GM10266 (cell line): Measurements from ENCODE around the gene SPAST.
"Not testable (repeated sequence)": the region's sequence is repeated elsewhere in the genome, so short reads cannot be mapped to it uniquely, and the experiment has no call there.

Source experiments
- DNase-seq: peaks from one replicate; pipeline ENCODE4 v3.0.0; 2012; ENCODE audit errors: extremely low spot score
- CTCF ChIP-seq: IDR thresholded peaks from 2 replicates; pipeline ENCODE4 v1.5.1; 2012; ENCODE audit warnings: mild to moderate bottlenecking, low read depth; ENCODE audit not compliant: control insufficient read depth, insufficient read depth; ENCODE audit errors: missing control alignments

The SPAST gene, protein sequence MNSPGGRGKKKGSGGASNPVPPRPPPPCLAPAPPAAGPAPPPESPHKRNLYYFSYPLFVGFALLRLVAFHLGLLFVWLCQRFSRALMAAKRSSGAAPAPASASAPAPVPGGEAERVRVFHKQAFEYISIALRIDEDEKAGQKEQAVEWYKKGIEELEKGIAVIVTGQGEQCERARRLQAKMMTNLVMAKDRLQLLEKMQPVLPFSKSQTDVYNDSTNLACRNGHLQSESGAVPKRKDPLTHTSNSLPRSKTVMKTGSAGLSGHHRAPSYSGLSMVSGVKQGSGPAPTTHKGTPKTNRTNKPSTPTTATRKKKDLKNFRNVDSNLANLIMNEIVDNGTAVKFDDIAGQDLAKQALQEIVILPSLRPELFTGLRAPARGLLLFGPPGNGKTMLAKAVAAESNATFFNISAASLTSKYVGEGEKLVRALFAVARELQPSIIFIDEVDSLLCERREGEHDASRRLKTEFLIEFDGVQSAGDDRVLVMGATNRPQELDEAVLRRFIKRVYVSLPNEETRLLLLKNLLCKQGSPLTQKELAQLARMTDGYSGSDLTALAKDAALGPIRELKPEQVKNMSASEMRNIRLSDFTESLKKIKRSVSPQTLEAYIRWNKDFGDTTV

DNA sequence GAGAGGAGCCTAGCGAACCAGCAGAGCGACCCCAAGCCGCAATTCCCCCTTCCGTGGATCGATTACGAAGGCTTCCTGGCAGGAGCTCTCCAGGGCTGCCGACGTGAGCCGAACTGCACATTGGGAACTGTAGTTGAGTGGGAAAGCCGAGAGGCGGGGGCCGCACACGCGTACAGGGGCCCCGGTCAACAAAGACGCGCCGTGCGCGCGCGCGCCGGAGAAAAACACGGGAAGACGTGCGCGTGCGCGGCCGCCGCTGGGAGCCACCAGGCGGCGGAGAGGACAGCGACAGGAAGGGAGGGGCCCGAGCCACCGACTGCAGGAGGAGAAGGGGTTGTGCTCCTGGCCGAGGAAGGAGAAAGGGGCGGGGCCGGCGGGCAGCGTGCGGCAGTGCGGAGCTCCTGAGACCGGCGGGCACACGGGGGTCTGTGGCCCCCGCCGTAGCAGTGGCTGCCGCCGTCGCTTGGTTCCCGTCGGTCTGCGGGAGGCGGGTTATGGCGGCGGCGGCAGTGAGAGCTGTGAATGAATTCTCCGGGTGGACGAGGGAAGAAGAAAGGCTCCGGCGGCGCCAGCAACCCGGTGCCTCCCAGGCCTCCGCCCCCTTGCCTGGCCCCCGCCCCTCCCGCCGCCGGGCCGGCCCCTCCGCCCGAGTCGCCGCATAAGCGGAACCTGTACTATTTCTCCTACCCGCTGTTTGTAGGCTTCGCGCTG lies at the start of gene SPAST:
Gene SPAST, plus strand, starts transcription at position 247 of the 711 bp plus-strand sequence. Its CDS starts 276 bp downstream, at position 523.
- TF ChIP-seq CTCF: peak; percentile 30
- peak; percentile 98 for DNase-seq

GRCh38 chr2:32018789-32019482 lies 44.4 kb upstream of the SPAST start:
- not testable (repeated sequence) for DNase-seq

DNA sequence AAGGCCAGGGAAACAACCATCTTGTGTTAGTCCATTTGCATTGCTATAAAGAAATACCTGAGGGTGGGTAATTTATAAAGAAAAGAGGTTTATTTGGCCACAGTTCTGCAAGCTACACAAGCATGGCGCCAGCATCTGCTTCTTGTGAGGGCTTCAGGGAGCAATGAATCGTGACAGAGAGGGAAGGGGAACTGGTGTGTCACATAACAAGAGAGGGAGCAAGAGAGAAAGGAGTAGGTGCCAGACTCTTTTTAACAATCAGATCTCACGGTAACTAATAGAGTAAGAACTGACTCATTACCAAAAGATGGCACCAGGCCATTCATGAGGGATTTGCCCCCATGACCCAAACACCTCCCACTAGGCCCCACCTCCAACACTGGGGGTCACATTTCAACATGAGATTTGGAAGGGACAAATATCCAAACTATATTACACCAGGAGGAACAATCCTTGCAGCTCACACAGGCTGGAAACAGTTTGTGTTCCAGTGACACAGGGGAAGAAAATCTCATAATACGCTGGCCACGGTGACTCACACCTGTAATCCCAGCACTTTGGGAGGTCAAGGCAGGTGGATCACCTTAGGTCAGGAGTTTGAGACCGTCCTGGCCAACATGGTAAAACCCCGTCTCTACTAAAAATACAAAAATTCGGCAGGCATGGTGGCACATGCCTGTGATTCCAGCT lies 29.0 kb upstream of the SPAST start:
- DNase-seq: not testable (repeated sequence)

- DNase-seq: peak; percentile 86
- TF ChIP-seq CTCF: no peak
Measured at GRCh38 chr2:32039447-32040219, 23.7 kb upstream of the SPAST start, which contains the start of gene DPY30. Gene DPY30 (minus strand): TSS chr2:32039805. CDS start chr2:32039456, 349 bp downstream.

DNA sequence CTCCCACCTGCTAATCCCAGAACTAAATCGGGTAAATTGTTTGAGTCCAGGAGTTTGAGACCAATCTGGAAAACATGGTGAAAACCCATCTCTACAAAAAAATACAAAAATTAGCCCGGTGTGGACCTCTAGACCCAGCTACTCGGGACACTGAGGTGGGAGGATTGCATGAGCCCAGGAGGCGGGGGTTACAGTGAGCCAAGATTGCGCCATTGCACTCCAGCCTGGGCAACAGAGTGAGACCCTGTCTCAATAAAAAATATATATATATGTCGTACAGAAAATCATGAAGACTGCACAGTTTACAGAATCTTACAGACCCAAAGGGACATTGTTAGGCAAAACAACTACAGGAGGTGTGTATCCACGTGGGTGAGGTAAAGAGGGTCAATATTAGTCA lies 19.8 kb upstream of the SPAST start:
- no peak for TF ChIP-seq CTCF
- DNase-seq: no peak

DNA sequence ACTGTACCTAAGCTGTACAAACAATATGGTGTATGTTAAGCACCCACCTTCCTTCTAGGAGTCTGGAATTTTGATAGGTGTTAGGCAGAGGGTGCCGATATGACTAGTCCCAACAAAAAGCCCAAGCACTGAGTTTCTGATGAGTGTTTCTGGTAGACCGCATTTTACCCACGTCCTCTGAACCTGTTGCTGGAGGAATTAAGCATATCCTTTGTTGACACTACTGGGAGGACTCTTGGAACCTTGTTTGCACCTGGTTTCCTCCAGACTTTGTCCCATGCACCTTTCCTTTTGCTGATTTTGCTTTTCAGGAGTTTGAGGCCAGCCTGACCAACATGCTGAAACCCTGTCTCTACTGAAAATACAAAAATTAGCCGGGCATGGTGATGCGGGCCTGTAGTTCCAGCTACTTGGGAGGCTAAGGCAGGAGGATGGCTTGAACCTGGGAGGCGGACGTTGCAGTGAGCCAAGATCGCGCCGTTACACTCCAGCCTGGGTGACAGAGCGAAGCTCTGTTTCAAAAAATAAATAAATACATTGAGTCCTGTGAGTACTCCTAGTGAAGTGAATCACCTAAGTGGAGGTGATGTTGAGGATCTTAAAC lies 11.4 kb upstream of the SPAST start:
- DNase-seq: no peak
- TF ChIP-seq CTCF: no peak

GRCh38 chr2:32054583-32054982 lies 8.8 kb upstream of the SPAST start:
- DNase-seq: not testable (repeated sequence)
